ENCODE results near the gene JMJD8. TPM values are rescaled to one million over a fixed set of nuclear protein-coding genes. Genes with fewer than 3 reads are reported as not detected.
A peak's percentile ranks its signal among the peaks of the same experiment; 100 is the strongest.

Gene JMJD8
- total RNA-seq, 2 experiments from 2014 or later, result 48.7 to 82.3 TPM

GRCh38 chr16:726438-727290 is 42.5 kb upstream of the JMJD8 start, which contains the start of the genes CCDC78 and HAGHL:
CCDC78 (minus strand) TSS chr16:726443; CDS start chr16:726367, 76 bp downstream.
HAGHL (plus strand) TSS chr16:727106; CDS start chr16:727510, 404 bp downstream.
- Histone ChIP-seq H2AFZ (ENCODE audit: low read length) (peak within 1 kb of the TSS; percentile 39; the same call in 1 of the 2 replicates), H3K9me2 (ENCODE audit: insufficient read depth, low read length) (no peaks in the 10 kb centered on the region), H3K79me2 (ENCODE audit: insufficient read depth, low read depth, low read length) (no peaks in the 10 kb centered on the region), H3K9me3 (ENCODE audit: low read length) (no peaks in the 10 kb centered on the region), H3K4me3 (ENCODE audit: low read depth, low read length, poor library complexity, severe bottlenecking) (peak within 1 kb of the TSS; percentile 86), H3K4me2 (ENCODE audit: low read length) (peak within 1 kb of the TSS; percentile 100), H4K20me1 (ENCODE audit: insufficient read depth, low read length) (no peaks in the 10 kb centered on the region), H3K27ac (ENCODE audit: low read depth, low read length, poor library complexity, severe bottlenecking) (peak within 1 kb of the TSS; percentile 71), H3K36me3 (ENCODE audit: insufficient read depth, low read length) (peaks cover 33% of the 10 kb centered on the region; the same call in 1 of the 2 replicates), H3K4me1 (ENCODE audit: insufficient read depth, low read length, poor library complexity, severe bottlenecking) (peaks cover 45% of the 10 kb centered on the region)
- peak; percentile 78 for DNase-seq (ENCODE audit: low spot score)
- no TSS peak for BruUV-seq (replicated peaks)
- intact Hi-C loops (cut with micrococcal nuclease; ENCODE audit: unreplicated experiment), result no loop called here
- TF ChIP-seq CTCF (conservative IDR thresholded peaks at IDR 0.05; ENCODE audit: low read length) (no peak), EZH2phosphoT487 (IDR thresholded peaks at IDR 0.05; ENCODE audit: borderline replicate concordance, low read depth, low read length) (no peak)
- ChIA-PET CTCF (ENCODE audit: unreplicated experiment) (no interaction called here), POLR2A (interaction anchor here (1.7 kb wide), 1 partner anchor 10 kb away, joined by 6 read pairs; no protein-coding TSS in a partner anchor)

GRCh38 chr16:726188-726437 is 42.0 kb upstream of the JMJD8 start:
- Histone ChIP-seq H3K36me3 (ENCODE audit: insufficient read depth, low read length) (peaks cover 28% of the 10 kb centered on the region; the same call in 1 of the 2 replicates), H3K4me3 (ENCODE audit: low read depth, low read length, poor library complexity, severe bottlenecking) (peak overlapping the region; percentile 86), H2AFZ (ENCODE audit: low read length) (no peak overlapping the region), H3K27ac (ENCODE audit: low read depth, low read length, poor library complexity, severe bottlenecking) (peak overlapping the region; percentile 71), H3K4me1 (ENCODE audit: insufficient read depth, low read length, poor library complexity, severe bottlenecking) (peaks cover 48% of the 10 kb centered on the region), H4K20me1 (ENCODE audit: insufficient read depth, low read length) (no peaks in the 10 kb centered on the region), H3K9me2 (ENCODE audit: insufficient read depth, low read length) (no peaks in the 10 kb centered on the region), H3K9me3 (ENCODE audit: low read length) (no peaks in the 10 kb centered on the region), H3K79me2 (ENCODE audit: insufficient read depth, low read depth, low read length) (no peaks in the 10 kb centered on the region), H3K4me2 (ENCODE audit: low read length) (peak overlapping the region; percentile 100)
- intact Hi-C loops (cut with micrococcal nuclease; ENCODE audit: unreplicated experiment), result no loop called here
- DNase-seq (ENCODE audit: low spot score), result no peak
- CTCF ChIA-PET (ENCODE audit: unreplicated experiment), result no interaction called here
- POLR2A ChIA-PET, result interaction anchor here (1.7 kb wide), 1 partner anchor 11 kb away, joined by 6 read pairs; no protein-coding TSS in a partner anchor
- TF ChIP-seq CTCF (conservative IDR thresholded peaks at IDR 0.05; ENCODE audit: low read length) (no peak), EZH2phosphoT487 (IDR thresholded peaks at IDR 0.05; ENCODE audit: borderline replicate concordance, low read depth, low read length) (no peak)
- BruUV-seq (replicated peaks), result no TSS peak
